ENCODE results near the gene LTO1. TPM values are rescaled to one million over a fixed set of nuclear protein-coding genes. Genes with fewer than 3 reads are reported as not detected.

LTO1 gene
- total RNA-seq, 3 donors from 2014 or later (not counting 1 experiment from before 2014, with no cell fraction given), result 23.2 to 33.5 (median 25.3) TPM

DNA sequence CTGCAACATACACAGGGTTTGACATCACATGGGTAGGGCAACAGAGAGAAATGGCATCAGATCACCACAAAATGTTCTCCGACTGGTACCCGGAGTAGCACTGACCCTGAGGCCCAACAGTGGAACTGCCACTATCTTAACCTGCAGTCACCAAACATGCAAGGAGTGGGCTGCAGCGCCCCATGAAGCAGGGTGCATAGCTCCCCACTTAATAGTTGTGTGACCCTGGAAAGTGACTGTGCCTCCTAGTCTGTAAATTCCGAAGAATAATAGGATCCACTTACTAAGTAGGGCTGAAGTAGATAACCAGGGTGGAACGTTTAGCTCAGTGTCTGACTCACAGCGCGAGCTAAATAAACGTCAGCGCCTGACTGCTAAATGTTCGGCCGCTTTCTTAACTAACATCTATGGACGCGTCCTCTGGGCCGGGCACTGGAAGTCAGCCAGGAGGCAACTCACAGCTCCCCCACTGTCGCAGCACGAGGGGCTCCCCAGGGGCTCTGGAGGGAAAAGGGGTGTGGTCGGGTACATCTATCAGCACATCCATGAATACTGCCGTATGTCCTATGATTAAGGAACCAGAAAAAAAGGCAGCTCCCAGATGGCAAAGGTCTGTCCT lies 777 bp downstream of the LTO1 start:
- Mint-ChIP-seq H3K4me3 (peak overlapping the region; percentile 97), H3K27ac (peak overlapping the region; percentile 88 to 96), H3K4me1 (peaks cover 31 to 44% of the 10 kb centered on the region in 2 donors), H3K9me3 (no peaks in the 10 kb centered on the region), H3K36me3 (no peaks in the 10 kb centered on the region), H3K27me3 (ENCODE audit: low read depth in 2 of 2) (peaks cover 0 to 8% of the 10 kb centered on the region in 2 donors)
- WGBS (ENCODE audit: insufficient coverage), result 25% methylated on average over 18 of the region's 18 CpGs
- DNase-seq (no peak), ATAC-seq (no peak)
- no peaks in the 10 kb centered on the region for H3K27me3 ChIP-seq (ENCODE audit: control insufficient read depth, insufficient read depth, low read length)
- peaks cover 2% of the 10 kb centered on the region for H3K36me3 ChIP-seq (ENCODE audit: control insufficient read depth, insufficient read depth, low read length)
- H3K4me1 ChIP-seq (ENCODE audit: control insufficient read depth, insufficient read depth, low read length), result peaks cover 21% of the 10 kb centered on the region
- intact Hi-C loops (cut with micrococcal nuclease), result loop anchor here (2.0 kb wide), 1 partner anchor 32 kb away; no protein-coding TSS in a partner anchor
- H3K4me3 ChIP-seq (ENCODE audit: low read length), result peak overlapping the region; percentile 88
- H3K27ac ChIP-seq (ENCODE audit: low read length), result peak overlapping the region; percentile 86
- no peaks in the 10 kb centered on the region for H3K9me3 ChIP-seq (ENCODE audit: control insufficient read depth, insufficient read depth, low read length)
- TF ChIP-seq, protein P1, sequence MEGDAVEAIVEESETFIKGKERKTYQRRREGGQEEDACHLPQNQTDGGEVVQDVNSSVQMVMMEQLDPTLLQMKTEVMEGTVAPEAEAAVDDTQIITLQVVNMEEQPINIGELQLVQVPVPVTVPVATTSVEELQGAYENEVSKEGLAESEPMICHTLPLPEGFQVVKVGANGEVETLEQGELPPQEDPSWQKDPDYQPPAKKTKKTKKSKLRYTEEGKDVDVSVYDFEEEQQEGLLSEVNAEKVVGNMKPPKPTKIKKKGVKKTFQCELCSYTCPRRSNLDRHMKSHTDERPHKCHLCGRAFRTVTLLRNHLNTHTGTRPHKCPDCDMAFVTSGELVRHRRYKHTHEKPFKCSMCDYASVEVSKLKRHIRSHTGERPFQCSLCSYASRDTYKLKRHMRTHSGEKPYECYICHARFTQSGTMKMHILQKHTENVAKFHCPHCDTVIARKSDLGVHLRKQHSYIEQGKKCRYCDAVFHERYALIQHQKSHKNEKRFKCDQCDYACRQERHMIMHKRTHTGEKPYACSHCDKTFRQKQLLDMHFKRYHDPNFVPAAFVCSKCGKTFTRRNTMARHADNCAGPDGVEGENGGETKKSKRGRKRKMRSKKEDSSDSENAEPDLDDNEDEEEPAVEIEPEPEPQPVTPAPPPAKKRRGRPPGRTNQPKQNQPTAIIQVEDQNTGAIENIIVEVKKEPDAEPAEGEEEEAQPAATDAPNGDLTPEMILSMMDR (IDR thresholded peaks at IDR 0.05), result no peak

DNA sequence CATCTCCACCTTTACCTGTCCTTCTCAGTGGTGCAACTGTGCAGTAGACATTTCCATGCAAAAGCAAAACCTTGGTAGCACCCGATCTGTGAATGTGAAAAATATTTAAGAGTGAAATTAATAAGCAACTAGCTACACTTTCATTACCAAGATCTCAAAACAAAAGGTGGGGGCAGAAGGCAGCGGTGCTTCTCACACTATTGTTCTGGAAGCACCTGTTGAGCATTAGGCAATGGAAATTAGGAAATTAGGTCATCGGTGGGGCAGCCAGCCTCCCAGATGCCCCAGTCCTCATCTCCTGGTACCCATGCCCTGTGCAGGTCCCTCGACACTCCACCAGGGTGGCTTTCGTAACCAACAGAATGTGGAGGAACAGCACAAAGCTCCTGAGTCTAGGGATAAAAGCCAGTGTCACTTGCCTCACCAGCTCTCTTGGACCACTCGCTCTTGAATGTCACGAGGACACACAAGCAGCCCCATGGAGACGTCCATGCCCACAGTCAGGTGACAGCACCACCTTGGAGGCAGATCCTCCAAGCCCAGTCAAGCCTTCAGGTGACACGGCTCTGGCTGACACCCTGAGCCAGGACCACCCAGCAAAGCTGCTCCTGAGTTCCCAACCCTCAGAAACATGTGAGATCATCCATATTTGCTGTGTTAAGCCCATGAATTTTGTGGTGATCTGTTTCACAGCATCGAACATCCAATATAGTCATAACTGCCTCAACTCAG lies 3.3 kb downstream of the LTO1 start:
- no peaks in the 10 kb centered on the region for H3K27me3 Mint-ChIP-seq (ENCODE audit: low read depth in 2 of 2)
- H3K4me3 ChIP-seq (ENCODE audit: low read length), result no peak overlapping the region
- H3K27ac ChIP-seq (ENCODE audit: low read length), result no peak overlapping the region
- WGBS (ENCODE audit: insufficient coverage), result 95% methylated on average over 9 of the region's 10 CpGs
- ATAC-seq (no peak), DNase-seq (no peak)
- H3K9me3 ChIP-seq (ENCODE audit: control insufficient read depth, insufficient read depth, low read length), result no peaks in the 10 kb centered on the region
- H3K27ac Mint-ChIP-seq, result peak overlapping the region in 1 of 2 donors; percentile 88
- TF ChIP-seq, protein P1 (IDR thresholded peaks at IDR 0.05), result no peak
- peaks cover 31 to 44% of the 10 kb centered on the region in 2 donors for H3K4me1 Mint-ChIP-seq
- H3K27me3 ChIP-seq (ENCODE audit: control insufficient read depth, insufficient read depth, low read length), result no peaks in the 10 kb centered on the region
- H3K36me3 ChIP-seq (ENCODE audit: control insufficient read depth, insufficient read depth, low read length), result peaks cover 11% of the 10 kb centered on the region
- intact Hi-C loops (cut with micrococcal nuclease), result no loop called here
- no peak overlapping the region for H3K4me3 Mint-ChIP-seq
- no peaks in the 10 kb centered on the region for H3K9me3 Mint-ChIP-seq
- no peaks in the 10 kb centered on the region for H3K36me3 Mint-ChIP-seq
- peaks cover 21% of the 10 kb centered on the region for H3K4me1 ChIP-seq (ENCODE audit: control insufficient read depth, insufficient read depth, low read length)

DNA sequence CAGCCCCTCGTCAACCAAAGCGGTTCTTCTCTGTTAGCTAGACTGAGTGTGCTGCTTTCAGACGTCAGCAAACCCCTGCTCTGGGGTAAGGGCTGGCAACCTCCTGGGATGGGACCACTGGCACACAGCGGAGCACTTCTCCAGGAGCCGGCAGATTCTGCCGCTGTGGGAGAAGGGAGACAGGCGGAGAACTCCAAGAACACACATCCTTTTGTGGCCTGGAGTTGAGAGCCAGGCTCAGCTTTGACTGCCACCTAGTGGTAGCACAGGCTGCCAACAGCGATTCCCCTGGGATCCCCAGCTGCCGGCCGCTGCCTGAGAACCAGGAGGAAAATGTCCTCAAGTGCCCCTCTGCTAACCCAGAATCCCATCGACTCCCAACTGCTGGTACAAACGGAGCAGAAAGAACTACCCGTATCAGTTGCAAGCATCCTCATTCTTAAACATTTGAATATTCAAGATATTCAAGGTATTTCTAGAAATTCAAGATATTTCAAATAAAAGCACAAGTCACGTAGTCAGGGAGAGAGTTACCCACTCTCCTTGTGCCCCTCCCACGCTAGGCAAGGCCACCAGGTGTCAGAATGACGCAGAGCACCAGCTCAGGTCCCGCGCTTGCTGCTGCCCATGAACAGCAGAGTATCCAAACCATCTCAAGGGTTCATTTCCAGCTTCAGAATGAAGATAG lies 4.9 kb downstream of the LTO1 start:
- DNase-seq (peak; percentile 34 to 78), ATAC-seq (peak in 2 of 3 donors; percentile 17 to 23)
- no peak overlapping the region for H3K27ac ChIP-seq (ENCODE audit: low read length)
- H3K9me3 ChIP-seq (ENCODE audit: control insufficient read depth, insufficient read depth, low read length), result no peaks in the 10 kb centered on the region
- no peaks in the 10 kb centered on the region for H3K27me3 ChIP-seq (ENCODE audit: control insufficient read depth, insufficient read depth, low read length)
- H3K4me3 ChIP-seq (ENCODE audit: low read length), result no peak overlapping the region
- Mint-ChIP-seq H3K9me3 (no peaks in the 10 kb centered on the region), H3K36me3 (no peaks in the 10 kb centered on the region), H3K27ac (no peak overlapping the region), H3K27me3 (ENCODE audit: low read depth in 2 of 2) (no peaks in the 10 kb centered on the region), H3K4me3 (peak overlapping the region; percentile 25), H3K4me1 (peaks cover 29 to 41% of the 10 kb centered on the region in 2 donors)
- intact Hi-C loops (cut with micrococcal nuclease), result loop anchor here (1.0 kb wide), 1 partner anchor 569 kb away; no protein-coding TSS in a partner anchor
- H3K36me3 ChIP-seq (ENCODE audit: control insufficient read depth, insufficient read depth, low read length), result peaks cover 13% of the 10 kb centered on the region
- 59% methylated on average over 18 of the region's 18 CpGs for WGBS (ENCODE audit: insufficient coverage)
- peaks cover 14% of the 10 kb centered on the region for H3K4me1 ChIP-seq (ENCODE audit: control insufficient read depth, insufficient read depth, low read length)
- TF ChIP-seq, protein P1 (IDR thresholded peaks at IDR 0.05), result peak; percentile 85

Data from natural killer cell (primary cell).